GM19395 (cell line): Measurements from ENCODE around the gene TAF6.

Experiments used
- ATAC-seq: cut with Tn5 transposase; IDR thresholded peaks from one replicate; pipeline ENCODE4 v1.9.1; 2021; ENCODE audit warnings: mild to moderate bottlenecking, moderate library complexity; ENCODE audit not compliant: unreplicated experiment

Gene TAF6

DNA sequence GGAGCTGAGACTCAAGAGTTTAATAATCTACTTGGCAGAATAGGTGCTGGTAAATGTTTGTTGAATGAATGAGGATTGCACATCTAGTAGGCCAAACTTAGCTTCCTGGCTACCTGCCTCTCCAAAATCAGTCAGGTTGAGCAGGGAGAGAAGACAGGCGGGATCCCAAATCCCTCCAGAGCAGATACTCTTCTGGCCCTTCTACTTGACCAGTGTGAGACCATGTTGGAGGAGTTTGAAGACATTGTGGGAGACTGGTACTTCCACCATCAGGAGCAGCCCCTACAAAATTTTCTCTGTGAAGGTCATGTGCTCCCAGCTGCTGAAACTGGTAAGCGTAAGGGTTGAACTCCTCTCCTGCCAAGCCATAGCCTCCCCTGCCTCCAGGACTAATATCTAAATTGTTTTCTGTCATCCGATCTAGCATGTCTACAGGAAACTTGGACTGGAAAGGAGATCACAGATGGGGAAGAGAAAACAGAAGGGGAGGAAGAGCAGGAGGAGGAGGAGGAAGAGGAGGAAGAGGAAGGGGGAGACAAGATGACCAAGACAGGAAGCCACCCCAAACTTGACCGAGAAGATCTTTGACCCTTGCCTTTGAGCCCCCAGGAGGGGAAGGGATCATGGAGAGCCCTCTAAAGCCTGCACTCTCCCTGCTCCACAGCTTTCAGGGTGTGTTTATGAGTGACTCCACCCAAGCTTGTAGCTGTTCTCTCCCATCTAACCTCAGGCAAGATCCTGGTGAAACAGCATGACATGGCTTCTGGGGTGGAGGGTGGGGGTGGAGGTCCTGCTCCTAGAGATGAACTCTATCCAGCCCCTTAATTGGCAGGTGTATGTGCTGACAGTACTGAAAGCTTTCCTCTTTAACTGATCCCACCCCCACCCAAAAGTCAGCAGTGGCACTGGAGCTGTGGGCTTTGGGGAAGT is 5.4 kb upstream of the TAF6 start:
- ATAC-seq: no peak

DNA sequence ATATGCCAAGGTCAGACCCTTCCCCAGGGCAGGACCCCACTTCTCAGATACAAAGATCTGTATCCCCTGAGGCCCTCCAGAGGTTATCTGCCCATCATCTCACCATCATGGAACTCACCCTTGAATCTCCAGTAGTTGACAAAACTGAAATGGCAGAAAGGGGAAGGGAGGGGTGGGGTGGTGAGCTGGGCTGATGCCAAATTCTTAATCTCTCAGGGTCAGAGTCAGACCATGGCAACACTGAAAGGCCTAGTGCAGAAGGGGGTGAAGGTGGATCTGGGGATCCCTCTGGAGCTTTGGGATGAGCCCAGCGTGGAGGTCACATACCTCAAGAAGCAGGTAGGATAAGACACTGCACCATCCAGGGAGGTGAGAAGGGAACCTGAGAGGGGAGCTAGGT is 3.4 kb upstream of the TAF6 start:
- ATAC-seq: no peak

DNA sequence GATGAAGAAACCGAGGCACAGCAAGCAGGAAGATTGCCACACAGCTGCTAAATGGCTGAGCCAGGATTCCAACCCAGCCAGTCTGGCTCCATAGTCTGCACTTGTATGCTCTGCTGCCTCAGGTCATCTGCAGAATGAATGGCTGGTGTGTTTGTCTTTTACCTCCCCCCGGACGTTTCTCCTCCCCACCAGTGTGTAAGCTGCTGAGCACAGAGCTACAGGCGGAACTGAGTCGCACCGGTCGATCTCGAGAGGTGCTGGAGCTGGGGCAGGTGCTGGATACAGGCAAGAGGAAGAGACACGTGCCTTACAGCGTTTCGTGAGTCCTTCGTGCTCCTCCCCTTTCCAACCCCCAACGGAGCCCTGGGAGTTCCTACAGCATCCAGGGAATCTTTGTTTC is 2.9 kb upstream of the TAF6 start:
- ATAC-seq: no peak

DNA sequence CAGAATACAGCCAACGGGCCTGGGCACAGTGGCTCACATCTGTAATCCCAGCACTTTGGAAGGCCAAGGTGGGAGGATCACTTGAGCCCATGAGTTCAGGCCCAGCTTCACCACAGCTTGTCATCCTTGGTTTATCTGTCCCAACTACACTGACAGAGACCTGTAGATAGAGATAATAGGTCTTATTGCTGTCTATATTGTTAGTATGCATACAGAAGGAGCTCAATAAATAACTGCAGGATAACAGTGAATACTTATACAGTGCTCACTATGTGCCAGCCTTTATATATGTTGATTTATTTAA is 1.5 kb upstream of the TAF6 start:
- ATAC-seq: no peak

DNA sequence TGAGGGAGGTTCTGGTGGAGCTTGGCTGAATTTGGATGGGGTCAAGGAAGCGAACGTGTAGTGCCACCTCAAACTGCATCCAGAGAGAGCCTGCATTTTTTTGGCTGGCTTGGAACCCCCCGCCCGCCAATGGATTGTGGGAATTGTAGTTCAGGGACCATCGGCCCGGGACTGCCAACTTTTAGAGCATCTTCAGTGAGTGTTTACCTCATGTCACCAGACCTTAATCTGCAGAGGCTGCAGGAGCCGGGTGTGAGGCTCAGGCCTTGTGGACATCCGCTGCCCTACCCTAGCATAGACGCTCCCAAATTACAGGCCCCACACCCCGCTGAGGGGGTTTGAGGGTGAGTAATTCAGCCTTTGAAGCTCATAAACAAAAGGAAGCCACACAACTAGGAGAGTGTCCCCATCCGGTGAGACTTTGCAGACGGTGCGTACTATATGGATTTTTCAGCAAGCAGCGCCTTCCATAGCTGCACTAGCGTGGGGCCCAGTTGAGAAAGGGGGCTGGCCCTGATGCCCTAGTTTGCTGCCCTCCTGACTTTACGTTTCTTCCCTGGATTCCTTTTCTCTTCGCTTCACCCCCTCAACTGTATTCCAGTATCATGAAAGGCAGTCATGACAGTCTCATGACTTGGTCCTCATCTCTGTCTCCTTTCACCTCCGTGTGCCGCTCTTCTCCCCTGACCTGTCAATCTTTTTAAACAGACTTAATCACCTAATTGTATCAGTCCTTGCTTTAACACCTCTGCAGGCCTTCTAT is 993 bp upstream of the TAF6 start:
- peak; percentile 53 for ATAC-seq

DNA sequence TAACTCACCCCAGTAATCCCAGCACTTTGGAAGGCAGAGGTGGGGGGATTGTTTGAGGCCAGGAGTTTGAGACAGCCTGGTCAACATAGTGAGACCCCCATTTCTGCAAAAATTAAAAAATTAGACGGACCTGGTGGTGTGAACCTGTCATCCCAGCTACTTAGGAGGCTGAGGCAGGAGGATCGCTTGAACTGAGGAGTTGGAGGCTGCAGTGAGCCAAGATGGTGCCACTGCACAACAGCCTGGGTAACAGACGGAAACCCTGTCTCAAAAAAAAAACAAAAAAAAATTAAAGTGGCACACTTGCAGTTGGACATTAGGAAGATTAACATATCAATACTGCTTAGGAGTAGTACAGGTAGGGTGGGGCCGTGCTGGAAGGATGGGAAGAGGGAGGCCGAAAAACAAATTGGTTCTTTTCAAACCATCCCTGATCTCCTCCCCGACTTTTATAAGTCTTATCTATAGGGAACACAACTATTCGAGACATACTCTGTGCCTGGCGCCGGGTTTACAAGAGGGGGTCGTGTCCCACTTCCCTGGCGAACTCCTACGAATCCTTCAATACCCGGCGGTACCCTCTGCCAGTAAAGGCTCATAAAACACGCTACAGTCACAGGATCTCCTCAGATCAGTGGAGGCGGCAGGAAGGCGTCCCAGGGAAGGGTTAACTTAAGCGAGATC is 628 bp downstream of the TAF6 start:
- ATAC-seq: no peak

DNA sequence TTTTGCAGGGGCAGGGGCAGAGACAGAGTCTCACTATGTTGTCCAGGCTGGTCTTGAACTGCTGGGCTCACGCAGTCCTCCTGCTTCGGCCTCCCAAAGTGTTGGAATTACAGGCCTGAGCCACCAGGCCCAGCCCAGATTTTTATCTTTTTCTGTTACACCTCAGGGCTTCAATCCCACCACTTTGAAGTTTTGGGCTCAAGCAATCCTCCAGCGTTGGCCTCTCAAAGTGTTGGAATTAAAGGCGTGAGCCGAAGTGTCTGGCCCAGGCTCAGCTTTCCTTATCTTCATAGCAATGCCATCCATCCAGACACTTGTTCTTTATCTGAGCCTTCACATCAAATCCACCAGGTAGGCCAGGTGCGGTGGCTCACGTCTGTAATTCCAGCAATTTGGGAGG is 4.1 kb downstream of the TAF6 start:
- no peak for ATAC-seq

DNA sequence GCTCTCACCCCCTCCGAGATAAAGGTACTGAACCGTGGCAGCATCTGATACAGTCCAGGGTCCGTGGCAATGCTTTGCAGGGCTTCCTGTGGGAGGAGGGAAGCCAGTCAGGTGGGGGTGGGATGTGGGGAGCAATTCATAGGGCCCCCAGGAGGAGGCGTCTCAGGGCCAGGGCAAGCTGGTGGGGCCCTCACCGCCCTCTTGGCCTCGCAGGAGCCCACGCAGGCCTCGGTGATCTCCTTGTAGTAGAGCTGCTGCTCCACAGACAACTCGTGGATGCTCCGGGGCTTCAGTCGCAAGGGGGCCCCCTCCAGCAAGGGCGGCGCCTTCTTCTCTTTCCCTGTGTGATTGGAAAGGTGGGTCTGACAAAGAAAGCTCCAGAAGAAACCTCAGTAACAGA is 7.2 kb downstream of the TAF6 start:
- ATAC-seq: no peak

DNA sequence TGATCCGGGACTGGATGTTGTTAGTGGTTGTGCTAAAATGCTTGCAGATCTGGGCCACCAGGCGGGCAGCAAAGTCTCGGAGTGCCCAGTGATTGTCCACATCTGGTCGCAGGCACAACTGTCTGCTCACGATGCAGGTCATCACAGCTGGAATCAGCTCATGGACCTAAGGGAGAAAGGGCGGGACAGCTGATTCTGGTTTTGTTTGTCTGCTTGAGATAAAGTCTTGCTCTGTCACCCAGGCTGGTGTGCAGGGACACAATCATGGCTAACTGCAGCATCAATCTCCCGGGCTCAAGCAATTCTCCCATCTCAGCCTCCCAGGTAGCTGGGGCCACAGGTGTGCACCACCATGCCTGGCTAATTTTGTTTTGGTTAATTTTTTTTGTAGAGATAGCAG is 8.0 kb downstream of the TAF6 start:
- no peak for ATAC-seq

DNA sequence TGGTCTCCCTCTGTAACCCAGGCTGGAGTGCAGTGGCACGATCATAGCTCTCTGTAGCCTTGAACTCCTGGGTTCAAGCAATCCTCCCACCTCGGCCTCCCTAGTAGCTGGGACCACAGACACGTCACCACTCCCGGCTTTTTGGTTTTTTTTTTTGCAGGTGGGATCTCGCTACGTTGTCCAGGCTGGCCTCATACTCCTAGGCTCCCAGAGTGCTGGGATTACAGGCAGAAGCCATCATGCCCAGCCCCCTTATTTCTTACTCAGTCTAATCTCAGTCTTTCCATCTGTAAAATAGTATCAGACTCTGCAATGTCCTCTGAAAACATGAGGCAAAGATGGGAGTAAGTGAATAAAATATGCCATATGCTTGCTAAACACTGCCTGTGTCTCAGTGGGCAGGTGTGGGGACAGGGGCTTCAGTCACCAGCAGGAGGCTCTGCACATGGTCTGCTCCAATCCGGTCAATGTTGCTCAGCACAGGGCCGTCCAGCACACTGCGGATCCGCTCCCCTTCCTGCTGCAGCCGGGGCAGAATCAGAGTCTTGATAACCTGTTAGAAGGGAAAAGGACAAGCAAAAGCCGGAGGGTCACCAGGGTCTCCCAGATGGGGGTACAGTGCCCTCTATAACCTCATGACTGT is 9.5 kb downstream of the TAF6 start:
- no peak for ATAC-seq

DNA sequence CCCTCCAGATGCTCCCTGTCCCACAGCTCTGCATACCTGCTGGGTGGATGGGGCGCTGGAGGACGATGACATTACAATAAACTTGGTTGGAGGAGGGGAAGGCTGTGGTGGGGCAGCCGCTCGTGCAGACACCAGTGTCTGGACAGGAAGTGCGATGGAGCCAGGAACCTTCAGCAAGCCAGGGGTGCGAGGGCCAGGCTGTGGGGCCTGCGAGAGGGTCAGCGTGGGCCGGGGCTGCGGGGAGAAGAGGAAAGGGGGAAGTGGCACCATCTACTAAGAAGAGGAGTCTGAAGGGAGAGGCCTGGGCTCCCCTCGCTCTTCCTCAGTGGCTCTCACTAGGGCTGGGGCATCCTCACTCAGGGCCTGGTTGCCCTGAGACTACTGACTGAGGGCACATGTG is 11.3 kb downstream of the TAF6 start:
- no peak for ATAC-seq

DNA sequence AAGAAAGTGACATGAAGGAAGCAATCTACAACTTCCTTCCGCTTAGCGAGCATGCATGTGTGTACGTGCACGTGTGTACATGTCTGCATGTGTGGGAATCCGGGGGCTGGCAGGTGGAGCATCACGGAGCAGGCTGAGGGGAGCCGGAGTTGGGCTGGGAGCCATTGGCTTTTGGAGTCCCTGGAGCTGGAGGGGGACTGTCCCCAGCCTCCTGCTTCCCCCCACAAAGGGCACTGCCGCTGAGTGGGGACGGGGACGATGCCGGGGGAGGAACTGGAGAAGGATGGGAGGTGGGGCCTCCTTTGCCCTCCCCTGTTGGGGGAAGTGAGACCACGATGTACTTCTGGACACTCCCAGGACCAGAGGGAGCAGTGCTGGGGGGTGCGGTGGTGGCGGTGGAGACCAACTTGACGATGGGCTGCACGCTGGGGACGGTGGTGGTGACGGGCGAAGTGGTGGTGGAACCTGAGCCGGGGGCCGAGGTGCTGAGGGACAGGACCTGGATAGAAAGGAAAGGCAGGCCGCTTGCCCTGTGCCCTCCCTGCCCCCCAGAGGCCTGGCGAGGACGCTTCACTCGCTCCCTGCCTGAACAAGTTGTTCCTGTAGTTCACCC is 11.9 kb downstream of the TAF6 start:
- ATAC-seq: no peak

DNA sequence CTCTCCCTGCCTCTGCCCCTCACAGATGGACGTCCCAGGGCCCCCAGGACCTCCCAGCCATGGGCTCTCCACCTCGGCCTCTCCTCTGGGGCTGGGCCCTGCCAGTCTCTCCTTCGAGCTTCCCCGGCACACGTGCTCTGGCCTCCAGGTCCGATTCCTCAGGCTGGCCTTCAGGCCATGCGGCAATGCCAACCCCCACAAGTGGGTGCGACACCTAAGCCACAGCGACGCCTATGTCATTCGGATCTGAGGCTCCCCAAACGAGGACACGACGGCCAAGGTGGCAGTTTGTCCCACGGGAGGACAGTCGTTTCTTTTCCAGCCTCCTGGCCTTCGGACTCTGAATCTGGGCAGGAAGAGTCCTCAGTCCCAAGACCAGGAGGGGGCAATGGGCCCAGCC is 12.5 kb downstream of the TAF6 start:
- no peak for ATAC-seq

DNA sequence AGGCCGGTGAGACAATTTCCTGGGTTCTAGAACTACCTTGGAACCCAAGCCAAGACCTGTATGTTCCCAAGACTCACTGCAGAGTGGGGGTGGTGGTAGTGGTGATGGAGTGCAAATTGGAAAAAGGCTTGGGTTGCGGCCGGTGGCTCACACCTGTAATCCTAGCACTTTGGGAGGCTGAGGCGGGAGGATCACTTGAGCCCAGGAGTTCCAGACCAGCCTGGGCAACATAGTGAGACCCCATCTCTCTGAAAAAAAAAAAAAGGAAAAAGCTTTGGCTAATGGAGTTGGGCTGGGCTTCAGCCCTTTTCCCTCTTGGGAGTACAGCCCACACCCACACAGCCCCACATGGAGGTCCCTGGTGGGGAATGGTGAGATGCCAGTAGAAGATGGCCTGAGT is 13.6 kb downstream of the TAF6 start:
- no peak for ATAC-seq

DNA sequence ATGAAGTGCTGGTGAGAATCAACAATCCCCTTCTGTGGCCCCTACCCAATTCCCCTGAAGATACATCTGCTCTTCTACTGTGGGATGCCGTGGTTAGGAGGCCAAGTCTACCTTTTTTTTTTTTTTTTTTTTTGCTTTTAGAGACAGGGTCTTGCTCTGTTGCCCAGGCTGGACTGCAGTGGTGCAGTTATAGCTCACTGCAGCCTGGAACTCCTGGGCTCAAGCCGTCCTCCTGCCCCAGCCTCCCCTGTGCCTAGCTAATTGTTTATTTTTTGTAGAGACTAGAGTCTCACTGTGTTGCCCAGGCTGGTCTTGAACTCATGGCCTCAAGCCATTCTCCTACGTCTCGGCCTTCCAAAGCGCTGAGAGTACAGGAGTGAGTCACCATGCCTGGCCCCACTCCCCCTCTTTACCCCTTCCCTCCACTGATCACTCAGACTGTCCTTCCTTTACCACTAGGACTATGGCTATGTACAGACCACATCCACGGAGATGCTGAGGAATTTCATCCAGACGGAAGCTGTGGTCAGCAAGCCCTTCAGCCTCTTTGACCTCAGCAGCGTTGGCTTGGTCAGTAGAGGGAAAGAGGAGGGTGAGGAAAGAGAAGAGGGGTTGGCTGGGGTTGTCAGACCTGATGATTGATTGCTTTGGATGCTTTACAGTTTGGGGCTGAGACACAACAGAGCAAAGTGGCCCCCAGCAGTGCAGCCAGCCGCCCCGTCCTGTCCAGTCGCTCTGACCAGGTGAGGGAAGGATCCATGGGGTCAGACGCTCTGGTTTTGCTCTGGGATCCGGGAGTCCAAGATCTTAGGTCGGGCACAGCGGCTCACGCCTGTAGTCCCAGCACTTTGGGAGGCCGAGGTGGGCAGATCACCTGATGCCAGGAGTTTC is 16.0 kb downstream of the TAF6 start:
- ATAC-seq: no peak

DNA sequence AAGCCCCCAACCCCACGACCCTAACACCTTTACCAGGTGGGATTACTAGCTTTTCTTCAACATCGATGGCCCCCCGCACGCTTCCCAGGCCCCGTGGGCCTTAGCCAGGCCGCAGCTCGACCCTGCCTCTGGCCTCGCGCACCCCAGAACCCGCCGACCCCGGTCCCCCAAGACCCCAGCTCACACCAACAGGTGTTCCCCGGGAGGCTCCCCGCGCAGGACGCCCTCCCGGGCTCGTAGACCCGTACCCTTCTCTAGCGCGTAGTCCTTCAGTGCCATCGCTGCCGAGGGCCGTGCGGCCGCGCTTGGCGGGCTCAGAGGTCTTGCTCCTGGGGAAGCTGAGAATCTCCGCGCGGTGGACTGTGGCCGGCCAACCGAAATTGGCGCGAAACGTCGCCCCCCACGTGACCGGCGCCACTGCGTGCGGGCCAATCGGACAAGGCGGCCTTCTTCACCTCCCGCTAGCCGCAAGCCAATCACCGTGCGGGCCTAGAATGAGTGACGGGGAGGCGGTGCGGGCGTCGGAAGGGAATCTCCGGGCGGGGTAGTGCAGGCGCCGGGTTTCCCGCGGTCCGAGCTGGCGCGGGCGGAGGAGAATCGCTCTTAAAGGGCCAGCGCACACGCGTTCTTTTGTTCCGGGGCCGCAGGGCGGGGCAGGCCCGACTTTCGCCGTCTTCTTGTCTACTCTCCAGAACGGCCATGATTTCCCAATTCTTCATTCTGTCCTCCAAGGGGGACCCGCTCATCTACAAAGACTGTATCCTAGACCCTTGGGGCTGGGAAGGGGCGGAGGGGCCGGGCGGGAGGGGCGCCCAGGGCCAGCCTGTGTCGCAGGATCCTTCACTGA is 17.9 kb downstream of the TAF6 start, which contains the start of the genes AP4M1 and MCM7:
TSS of gene AP4M1 (plus strand) at position 628 of the 847 bp plus-strand sequence. CDS start at position 700, 72 bp downstream.
TSS of gene MCM7 (minus strand) at position 382 of the 847 bp plus-strand sequence. CDS start at position 279, 103 bp downstream.
- peak; percentile 88 for ATAC-seq

DNA sequence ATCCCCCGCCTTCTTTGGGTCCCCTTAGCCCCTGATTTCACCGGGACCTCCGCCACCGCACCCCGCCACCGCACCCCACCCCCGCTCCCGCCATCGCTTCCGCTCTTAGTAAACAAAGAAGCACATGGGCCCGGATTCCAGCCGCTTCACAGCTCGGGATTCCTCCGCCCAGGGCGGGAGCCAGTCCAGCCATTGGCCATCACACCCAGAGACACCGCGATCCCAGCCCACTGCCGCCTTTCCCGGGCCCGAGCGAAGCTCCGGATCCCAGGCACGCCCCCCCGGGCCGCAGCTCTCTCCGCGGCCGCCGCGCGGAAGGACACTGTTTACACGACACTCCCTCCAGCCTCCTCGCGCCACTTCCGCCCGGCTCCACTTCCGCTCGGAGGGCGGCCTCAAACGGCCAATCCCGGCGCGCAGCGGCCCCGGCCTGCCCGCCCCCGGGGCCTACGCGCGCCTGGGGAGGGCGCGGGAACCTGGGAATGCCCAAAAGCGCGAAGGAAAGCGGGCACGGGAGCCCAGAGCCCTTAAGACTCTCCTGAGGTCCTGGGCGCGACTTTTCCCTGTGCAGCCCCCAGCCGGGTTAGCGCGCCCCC is 18.6 kb downstream of the TAF6 start:
- peak; percentile 70 for ATAC-seq

DNA sequence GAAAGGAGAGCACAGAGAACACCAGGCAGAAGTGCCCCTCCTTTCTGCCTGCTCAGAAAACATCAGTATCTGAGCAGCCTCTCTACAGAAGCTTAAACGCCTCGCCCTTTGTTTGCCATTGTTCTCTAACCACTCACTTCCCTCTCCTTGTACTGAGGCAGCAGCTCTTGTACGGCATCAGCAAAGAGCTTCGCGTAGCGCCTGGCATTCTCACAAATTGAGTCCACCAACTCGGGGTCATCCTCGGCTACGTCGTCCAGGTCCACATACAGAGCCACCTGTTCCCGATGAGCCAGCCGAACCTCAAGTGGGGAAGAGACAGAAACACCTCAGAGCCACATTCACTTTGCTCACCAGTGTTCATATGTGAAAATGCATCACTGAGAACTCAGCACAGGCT is 19.7 kb downstream of the TAF6 start:
- no peak for ATAC-seq
